Gastroesophageal sphincter (tissue), 4 donors: ENCODE measurements around the gene ODC1. TPM values are rescaled to one million over a fixed set of nuclear protein-coding genes. Genes with fewer than 3 reads are reported as not detected.
"Not testable (repeated sequence)": the region's sequence is repeated elsewhere in the genome, so short reads cannot be mapped to it uniquely, and the experiment has no call there.

Source experiments
- ATAC-seq: fragments of 150-250 bp; one replicate; pipeline ENCODE4 v1.9.1; 2016; ENCODE audit warnings: mild to moderate bottlenecking, moderate library complexity
- H3K27ac ChIP-seq, 4 donors: fragments of 200-600 bp; sonication (generic) in 3 of 4; 1 replicate in 3 of 4; 2 replicates in 1 of 4; pipeline ENCODE4 v1.5.1; 2016 to 2019
- H3K27me3 ChIP-seq: fragments of 200-600 bp; sonication (generic); one replicate; pipeline ENCODE4 v1.5.1; 2019
- H3K36me3 ChIP-seq, 2 donors: fragments of 200-600 bp; sonication (generic); one replicate each; pipeline ENCODE4 v1.5.1; 2019; ENCODE audit warnings: control low read depth in 1 of 2
- H3K4me1 ChIP-seq, 3 donors: fragments of 200-600 bp; sonication (generic); 1 replicate in 2 of 3; 2 replicates in 1 of 3; pipeline ENCODE4 v1.5.1; 2016 to 2019; ENCODE audit warnings: control low read depth in 2 of 3
- H3K4me3 ChIP-seq, 2 donors: fragments of 200-600 bp; sonication (generic); one replicate each; pipeline ENCODE4 v1.5.1; 2019; ENCODE audit warnings: mild to moderate bottlenecking in 1 of 2, moderate library complexity in 1 of 2
- H3K9me3 ChIP-seq, 3 donors: fragments of 200-600 bp; sonication (generic); one replicate each; pipeline ENCODE4 v1.5.1; 2017 to 2019; ENCODE audit warnings: control low read depth in 2 of 3
- CTCF ChIP-seq, 4 experiments: fragments of 200-600 bp in 2 of 4; fragments of 450-650 bp in 2 of 4; sonication (generic) in 1 of 4; IDR thresholded peaks; one replicate each; pipeline ENCODE4 v1.5.1; 2017 to 2019; ENCODE audit warnings: antibody characterized with exemption in 4 of 4, mild to moderate bottlenecking in 2 of 4, moderate library complexity in 2 of 4
- EP300 ChIP-seq: sonication (generic); formaldehyde crosslinking; IDR thresholded peaks from one replicate; pipeline ENCODE4 v1.6.1; 2017; ENCODE audit warnings: antibody characterized with exemption, mild to moderate bottlenecking
- POLR2A ChIP-seq, 2 donors: fragments of 450-650 bp; IDR thresholded peaks; one replicate each; pipeline ENCODE4 v1.6.1; 2017; ENCODE audit warnings: antibody characterized with exemption in 2 of 2, mild to moderate bottlenecking in 2 of 2, moderate library complexity in 1 of 2
- POLR2AphosphoS5 ChIP-seq: sonication (generic); formaldehyde crosslinking; IDR thresholded peaks from one replicate; pipeline ENCODE4 v1.6.1; 2017; ENCODE audit warnings: antibody characterized with exemption
- WGBS, 2 donors: methylation state at CpG; one replicate each; pipeline ENCODE4 v1.1.5; 2018; ENCODE audit warnings: low coverage in 1 of 2; 5-methylcytosine and 5-hydroxymethylcytosine counted together
- total RNA-seq, 4 donors: library from RNA; depleted of rRNA; stranded (reverse); fragments of >200 nt; gene quantifications; one replicate each; pipeline ENCODE4 v1.1.0, GENCODE V29; 2016

ODC1 gene
- total RNA-seq, 4 donors from 2014 or later, result 105 to 199 (median 137) TPM

DNA sequence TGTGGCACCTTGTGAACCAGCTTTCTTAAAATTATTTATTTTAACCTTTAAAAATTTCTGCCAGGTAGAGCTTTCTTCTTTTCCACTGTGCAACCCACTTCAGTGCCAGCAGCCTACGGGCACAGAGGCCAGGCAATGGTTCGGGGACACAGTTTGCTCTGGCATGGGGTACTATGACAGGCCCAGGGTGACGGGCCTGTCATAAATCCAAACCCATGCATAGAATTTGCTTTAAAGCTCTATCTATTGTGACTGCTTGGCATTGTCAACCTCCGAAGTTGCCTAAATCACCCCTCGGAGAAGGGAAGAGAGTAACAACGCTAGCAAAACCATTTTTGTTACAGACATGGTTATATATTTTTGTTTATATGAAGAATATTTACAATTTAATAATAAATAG is 1.5 kb downstream of the ODC1 start:
- H3K9me3 ChIP-seq, result no peaks in the 10 kb centered on the region
- no peak for ATAC-seq
- peak overlapping the region in 1 of 2 donors; percentile 81 for H3K4me3 ChIP-seq
- TF ChIP-seq EP300, result no peak
- no peak for TF ChIP-seq CTCF (IDR thresholded peaks at IDR 0.05)
- TF ChIP-seq POLR2AphosphoS5, result no peak
- TF ChIP-seq POLR2A (IDR thresholded peaks at IDR 0.05), result no peak
- peak overlapping the region; percentile 93 to 99 (median 97) for H3K27ac ChIP-seq
- H3K4me1 ChIP-seq, result peaks cover 3 to 61% (median 15%) of the 10 kb centered on the region in 3 donors
- WGBS, 2 donors, result 46 to 48% methylated on average over 6 of the region's 6 CpGs
- H3K36me3 ChIP-seq, result peaks cover 0 to 33% of the 10 kb centered on the region in 2 donors
- H3K27me3 ChIP-seq, result no peaks in the 10 kb centered on the region

GRCh38 chr2:10444463-10444862 is 3.7 kb downstream of the ODC1 start:
- Histone ChIP-seq H3K4me1 (peaks cover 2 to 57% (median 15%) of the 10 kb centered on the region in 3 donors), H3K9me3 (no peaks in the 10 kb centered on the region), H3K27me3 (no peaks in the 10 kb centered on the region), H3K27ac (peak overlapping the region in 3 of 4 donors; percentile 40 to 99 (median 93)), H3K36me3 (peaks cover 3 to 55% of the 10 kb centered on the region in 2 donors), H3K4me3 (no peak overlapping the region)
- no peak for TF ChIP-seq CTCF (IDR thresholded peaks at IDR 0.05)
- TF ChIP-seq POLR2A (IDR thresholded peaks at IDR 0.05), result no peak
- TF ChIP-seq POLR2AphosphoS5, result no peak
- no peak for ATAC-seq
- WGBS, 2 donors, result 78 to 93% methylated on average over 3 to 5 of the region's 5 CpGs

GRCh38 chr2:10442469-10443126 is 5.5 kb downstream of the ODC1 start:
- not testable (repeated sequence) for H3K27me3 ChIP-seq, H3K27ac ChIP-seq, H3K4me3 ChIP-seq, H3K9me3 ChIP-seq, ATAC-seq
- WGBS, 2 donors, result 67 to 78% methylated on average over 1 to 2 of the region's 2 CpGs
- peaks cover 3 to 63% of the 10 kb centered on the region in 2 donors for H3K36me3 ChIP-seq
- H3K4me1 ChIP-seq, result peaks cover 0 to 51% (median 15%) of the 10 kb centered on the region in 3 donors

GRCh38 chr2:10441948-10442347 is 6.2 kb downstream of the ODC1 start:
- H3K27ac ChIP-seq, result no peak overlapping the region
- no peaks in the 10 kb centered on the region for H3K9me3 ChIP-seq
- H3K27me3 ChIP-seq, result no peaks in the 10 kb centered on the region
- TF ChIP-seq EP300, result no peak
- no peak for TF ChIP-seq POLR2A (IDR thresholded peaks at IDR 0.05)
- TF ChIP-seq CTCF (IDR thresholded peaks at IDR 0.05), result no peak
- no peak for TF ChIP-seq POLR2AphosphoS5
- H3K4me3 ChIP-seq, result no peak overlapping the region
- ATAC-seq, result no peak
- H3K4me1 ChIP-seq, result peaks cover 0 to 44% (median 15%) of the 10 kb centered on the region in 3 donors
- 88 to 90% methylated on average over 2 to 8 of the region's 8 CpGs for WGBS, 2 donors
- H3K36me3 ChIP-seq, result peaks cover 3 to 63% of the 10 kb centered on the region in 2 donors

DNA sequence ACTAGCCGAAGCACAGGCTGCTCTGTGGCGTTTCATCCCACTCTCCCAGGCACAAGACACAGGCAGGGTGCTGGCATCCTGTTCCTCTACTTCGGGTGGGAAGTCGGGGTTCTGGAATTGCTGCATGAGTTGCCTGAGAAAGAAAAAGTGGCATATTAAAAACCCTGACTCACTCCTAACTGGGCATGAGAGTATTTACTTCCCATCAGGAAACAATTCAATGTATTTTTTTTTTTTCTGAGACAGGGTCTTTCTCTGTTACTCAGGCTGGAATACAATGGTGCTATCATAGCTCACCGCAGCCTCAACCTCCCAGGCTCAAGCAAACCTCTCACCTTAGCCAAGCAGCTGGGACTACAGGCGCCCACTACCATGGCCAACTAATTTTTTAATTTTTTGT is 7.4 kb downstream of the ODC1 start:
- H3K4me1 ChIP-seq, result peaks cover 0 to 32% (median 5%) of the 10 kb centered on the region in 3 donors
- no peak for ATAC-seq
- no peaks in the 10 kb centered on the region for H3K27me3 ChIP-seq
- H3K27ac ChIP-seq, result no peak overlapping the region
- no peak overlapping the region for H3K4me3 ChIP-seq
- WGBS, 2 donors, result 65% methylated on average over 4 of the region's 6 CpGs; no CpG with 5 or more reads in 1 of the 2 donors
- H3K9me3 ChIP-seq, result no peaks in the 10 kb centered on the region
- H3K36me3 ChIP-seq, result peaks cover 3 to 63% of the 10 kb centered on the region in 2 donors
- no peak for TF ChIP-seq POLR2AphosphoS5

DNA sequence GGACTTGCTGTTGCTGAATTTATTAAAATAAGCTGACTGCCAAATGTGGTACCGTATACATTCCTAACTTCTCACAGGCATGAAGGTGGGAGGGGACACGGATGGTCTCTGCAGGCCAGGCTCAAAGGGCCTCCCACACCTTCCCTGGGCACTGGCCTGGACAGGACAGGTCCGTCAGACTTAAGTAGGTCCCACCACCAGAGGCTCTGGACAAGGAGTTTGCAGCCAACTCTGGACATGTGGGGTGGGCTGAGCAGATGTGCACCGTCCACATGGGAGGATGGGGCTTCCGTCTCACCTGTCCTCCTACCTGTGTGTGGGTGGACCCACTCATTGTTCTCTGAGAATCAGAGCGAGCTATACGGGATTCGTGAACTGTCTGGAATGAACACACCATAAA is 8.2 kb downstream of the ODC1 start:
- H3K36me3 ChIP-seq, result peaks cover 3 to 63% of the 10 kb centered on the region in 2 donors
- no peaks in the 10 kb centered on the region for H3K27me3 ChIP-seq
- no peak for ATAC-seq
- H3K9me3 ChIP-seq, result no peaks in the 10 kb centered on the region
- WGBS, 2 donors, result 92 to 93% methylated on average over 2 to 3 of the region's 8 CpGs
- no peak for TF ChIP-seq POLR2A (IDR thresholded peaks at IDR 0.05)
- no peak overlapping the region for H3K4me3 ChIP-seq
- H3K4me1 ChIP-seq, result peaks cover 0 to 27% (median 5%) of the 10 kb centered on the region in 3 donors
- no peak overlapping the region for H3K27ac ChIP-seq
